Measurements from ENCODE around the gene ZMYND8. TPM values are rescaled to one million over a fixed set of nuclear protein-coding genes. Genes with fewer than 3 reads are reported as not detected.

The ZMYND8 gene
- polyA plus RNA-seq, 3 donors, result 1.4 to 13.8 (median 5.8) TPM

GRCh38 chr20:47221036-47221625, 135.4 kb downstream of the ZMYND8 start:
- Mint-ChIP-seq H3K27me3 (ENCODE audit: low read depth in 3 of 3) (no peaks in the 10 kb centered on the region), H3K36me3 (peaks cover 74 to 94% of the 10 kb centered on the region in 2 donors), H3K27ac (peak overlapping the region in 1 of 7 donors; percentile 48), H3K4me1 (no peaks in the 10 kb centered on the region), H3K9me3 (no peaks in the 10 kb centered on the region), H3K4me3 (no peak overlapping the region)
- intact Hi-C loops (cut with micrococcal nuclease), result no loop called here
- H3K4me2 ChIP-seq (replicated peaks; ENCODE audit: extremely low read depth, low read length, poor library complexity, severe bottlenecking), result no peak overlapping the region
- no peak overlapping the region for H3K9ac ChIP-seq (ENCODE audit: insufficient read depth, low read length, poor library complexity, severe bottlenecking)
- H3K4me1 ChIP-seq (ENCODE audit: control insufficient read depth in 1 of 2, insufficient read depth in 2 of 2, low read length in 2 of 2), result no peaks in the 10 kb centered on the region
- no peaks in the 10 kb centered on the region for H4K20me1 ChIP-seq (ENCODE audit: insufficient read depth, low read length)
- TF ChIP-seq CTCF (IDR thresholded peaks at IDR 0.05), result no peak
- DNase-seq, result no peak
- peaks cover 73 to 95% of the 10 kb centered on the region in 2 donors for H3K36me3 ChIP-seq (replicated peaks in 1 of 2; ENCODE audit: control insufficient read depth in 1 of 2, insufficient read depth in 2 of 2, low read length in 2 of 2)
- no peak overlapping the region for H2AFZ ChIP-seq (ENCODE audit: insufficient read depth, low read depth, low read length, poor library complexity, severe bottlenecking)
- H3K9me3 ChIP-seq (replicated peaks in 1 of 2; ENCODE audit: control insufficient read depth in 1 of 2, insufficient read depth in 1 of 2, low read length in 2 of 2), result no peaks in the 10 kb centered on the region
- H3K4me3 ChIP-seq (replicated peaks in 1 of 3; ENCODE audit: low read depth in 2 of 3, low read length in 3 of 3), result no peak overlapping the region
- no peaks in the 10 kb centered on the region for H3K27me3 ChIP-seq (ENCODE audit: control insufficient read depth in 2 of 2, insufficient read depth in 2 of 2, low read length in 2 of 2)
- 94% methylated on average over 9 of the region's 16 CpGs for WGBS (ENCODE audit: insufficient coverage)
- no peak overlapping the region for H3K27ac ChIP-seq (ENCODE audit: low read depth in 1 of 2, low read length in 2 of 2)
- no peaks in the 10 kb centered on the region for H3K79me2 ChIP-seq (ENCODE audit: insufficient read depth, low read length)

GRCh38 chr20:47220161-47220582, 136.3 kb downstream of the ZMYND8 start:
- H2AFZ ChIP-seq (ENCODE audit: insufficient read depth, low read depth, low read length, poor library complexity, severe bottlenecking), result no peak overlapping the region
- intact Hi-C loops (cut with micrococcal nuclease), result no loop called here
- DNase-seq, result peak; percentile 6 to 25 (median 11)
- TF ChIP-seq CTCF (IDR thresholded peaks at IDR 0.05), result peak; percentile 68
- peaks cover 77 to 97% of the 10 kb centered on the region in 2 donors for H3K36me3 ChIP-seq (replicated peaks in 1 of 2; ENCODE audit: control insufficient read depth in 1 of 2, insufficient read depth in 2 of 2, low read length in 2 of 2)
- H3K4me1 ChIP-seq (ENCODE audit: control insufficient read depth in 1 of 2, insufficient read depth in 2 of 2, low read length in 2 of 2), result no peaks in the 10 kb centered on the region
- WGBS (ENCODE audit: insufficient coverage), result 98% methylated on average over 6 of the region's 8 CpGs
- H3K4me2 ChIP-seq (replicated peaks; ENCODE audit: extremely low read depth, low read length, poor library complexity, severe bottlenecking), result no peak overlapping the region
- no peaks in the 10 kb centered on the region for H3K79me2 ChIP-seq (ENCODE audit: insufficient read depth, low read length)
- H3K27me3 Mint-ChIP-seq (ENCODE audit: low read depth in 3 of 3), result no peaks in the 10 kb centered on the region
- no peaks in the 10 kb centered on the region for H3K9me3 ChIP-seq (replicated peaks in 1 of 2; ENCODE audit: control insufficient read depth in 1 of 2, insufficient read depth in 1 of 2, low read length in 2 of 2)
- no peak overlapping the region for H3K27ac ChIP-seq (ENCODE audit: low read depth in 1 of 2, low read length in 2 of 2)
- H3K27ac Mint-ChIP-seq, result peak overlapping the region in 1 of 7 donors; percentile 35
- no peaks in the 10 kb centered on the region for H3K27me3 ChIP-seq (ENCODE audit: control insufficient read depth in 2 of 2, insufficient read depth in 2 of 2, low read length in 2 of 2)
- H3K4me3 ChIP-seq (replicated peaks in 1 of 3; ENCODE audit: low read depth in 2 of 3, low read length in 3 of 3), result no peak overlapping the region
- H3K9me3 Mint-ChIP-seq, result no peaks in the 10 kb centered on the region
- no peaks in the 10 kb centered on the region for H3K4me1 Mint-ChIP-seq
- H3K9ac ChIP-seq (ENCODE audit: insufficient read depth, low read length, poor library complexity, severe bottlenecking), result no peak overlapping the region
- H3K4me3 Mint-ChIP-seq, result no peak overlapping the region
- H3K36me3 Mint-ChIP-seq, result peaks cover 77 to 87% of the 10 kb centered on the region in 2 donors
- no peaks in the 10 kb centered on the region for H4K20me1 ChIP-seq (ENCODE audit: insufficient read depth, low read length)

Measured in CD14-positive monocyte (primary cell).